Measurements from ENCODE around the gene SELPLG.

SELPLG gene

DNA sequence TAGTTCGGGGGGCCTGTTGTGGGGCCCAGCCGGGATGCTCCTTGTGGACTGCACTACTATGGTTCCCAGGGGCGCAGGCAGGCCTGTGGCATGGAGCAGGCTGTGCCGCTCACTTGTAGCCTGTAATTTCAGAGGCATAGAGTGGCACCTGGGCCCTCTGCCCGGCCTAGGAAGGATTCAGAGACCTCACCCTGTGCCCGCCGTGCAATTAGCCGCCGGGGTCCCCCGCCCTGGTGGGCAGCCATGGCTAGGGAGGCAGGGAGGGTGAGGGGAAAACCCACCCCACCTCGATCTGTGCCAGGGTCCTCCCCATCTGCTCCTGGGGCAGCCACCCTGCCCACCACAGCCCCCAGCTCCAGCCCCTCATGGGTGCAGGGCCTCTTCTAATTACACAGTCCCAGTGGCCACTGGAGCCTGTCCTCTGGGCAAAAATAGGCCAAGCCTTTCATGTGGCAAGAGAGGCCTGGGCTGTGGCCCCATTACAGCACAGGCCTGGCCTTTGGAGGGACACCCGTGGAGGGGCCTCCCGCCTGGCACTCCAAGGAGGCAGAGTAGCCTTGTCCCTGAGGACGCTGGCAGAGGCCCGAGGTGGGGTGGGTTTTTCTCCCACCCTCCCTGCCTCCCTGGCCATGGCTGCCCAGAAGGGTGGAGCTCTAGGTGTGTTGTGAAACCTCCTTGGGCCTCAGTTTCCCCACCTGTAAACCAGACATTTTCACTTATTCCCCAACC is 30.6 kb downstream of the SELPLG start:
- H3K4me3 ChIP-seq (ENCODE audit: low read depth, low read length): no peak overlapping the region
- TF ChIP-seq, protein P1, sequence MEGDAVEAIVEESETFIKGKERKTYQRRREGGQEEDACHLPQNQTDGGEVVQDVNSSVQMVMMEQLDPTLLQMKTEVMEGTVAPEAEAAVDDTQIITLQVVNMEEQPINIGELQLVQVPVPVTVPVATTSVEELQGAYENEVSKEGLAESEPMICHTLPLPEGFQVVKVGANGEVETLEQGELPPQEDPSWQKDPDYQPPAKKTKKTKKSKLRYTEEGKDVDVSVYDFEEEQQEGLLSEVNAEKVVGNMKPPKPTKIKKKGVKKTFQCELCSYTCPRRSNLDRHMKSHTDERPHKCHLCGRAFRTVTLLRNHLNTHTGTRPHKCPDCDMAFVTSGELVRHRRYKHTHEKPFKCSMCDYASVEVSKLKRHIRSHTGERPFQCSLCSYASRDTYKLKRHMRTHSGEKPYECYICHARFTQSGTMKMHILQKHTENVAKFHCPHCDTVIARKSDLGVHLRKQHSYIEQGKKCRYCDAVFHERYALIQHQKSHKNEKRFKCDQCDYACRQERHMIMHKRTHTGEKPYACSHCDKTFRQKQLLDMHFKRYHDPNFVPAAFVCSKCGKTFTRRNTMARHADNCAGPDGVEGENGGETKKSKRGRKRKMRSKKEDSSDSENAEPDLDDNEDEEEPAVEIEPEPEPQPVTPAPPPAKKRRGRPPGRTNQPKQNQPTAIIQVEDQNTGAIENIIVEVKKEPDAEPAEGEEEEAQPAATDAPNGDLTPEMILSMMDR (IDR thresholded peaks at IDR 0.05; ENCODE audit: control insufficient read depth, extremely low read depth, insufficient read depth): no peak
- no peak for DNase-seq (ENCODE audit: low read depth)

- no peak overlapping the region for H3K4me3 ChIP-seq (ENCODE audit: low read depth, low read length)
- TF ChIP-seq, protein P1 (IDR thresholded peaks at IDR 0.05; ENCODE audit: control insufficient read depth, extremely low read depth, insufficient read depth): no peak
- DNase-seq (ENCODE audit: low read depth): no peak
Observed at GRCh38 chr12:108602209-108602705, 31.4 kb downstream of the SELPLG start.

DNA sequence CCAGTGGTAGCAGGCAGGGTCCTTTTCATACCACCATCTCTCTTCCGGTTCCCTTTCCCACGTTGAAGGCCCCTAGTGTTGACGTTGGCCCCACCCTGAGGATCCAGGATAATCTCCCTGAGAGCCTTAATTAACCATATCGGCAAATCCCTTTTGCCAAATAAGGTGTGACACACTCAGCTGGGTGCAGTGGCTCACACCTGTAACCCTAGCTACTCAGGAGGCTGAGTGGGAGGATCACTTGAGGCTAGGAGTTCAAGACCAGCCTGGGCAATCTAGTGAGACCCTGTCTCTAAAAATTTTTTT is 33.0 kb downstream of the SELPLG start:
- no peak overlapping the region for H3K4me3 ChIP-seq (ENCODE audit: low read depth, low read length)
- no peak for DNase-seq (ENCODE audit: low read depth)
- TF ChIP-seq, protein P1 (IDR thresholded peaks at IDR 0.05; ENCODE audit: control insufficient read depth, extremely low read depth, insufficient read depth): no peak

GRCh38 chr12:108599948-108600701 is 33.6 kb downstream of the SELPLG start:
- TF ChIP-seq, protein P1 (IDR thresholded peaks at IDR 0.05; ENCODE audit: control insufficient read depth, extremely low read depth, insufficient read depth): no peak
- H3K4me3 ChIP-seq (ENCODE audit: low read depth, low read length): no peak overlapping the region
- no peak for DNase-seq (ENCODE audit: low read depth)

DNA sequence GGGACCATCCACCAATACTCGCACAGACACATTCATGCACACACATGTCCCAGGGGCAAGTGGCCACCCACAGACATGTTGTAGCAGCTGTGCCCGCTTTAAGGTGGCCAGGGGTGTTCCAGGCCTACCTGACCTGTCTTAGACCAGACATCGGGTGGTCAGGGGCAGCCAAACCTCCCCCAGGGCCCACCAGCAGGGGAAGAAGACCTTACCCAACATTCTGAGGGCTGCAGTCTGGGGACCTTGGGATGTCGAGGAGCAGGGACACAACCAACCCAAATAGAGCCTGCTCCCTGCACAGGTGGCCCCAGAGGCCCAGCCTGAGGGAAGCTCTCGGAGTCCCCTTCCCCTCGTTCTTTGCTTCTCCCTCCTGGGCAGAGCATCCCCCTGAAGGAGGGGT is 34.2 kb downstream of the SELPLG start:
- no peak overlapping the region for H3K4me3 ChIP-seq (ENCODE audit: low read depth, low read length)
- DNase-seq (ENCODE audit: low read depth): no peak
- TF ChIP-seq, protein P1 (IDR thresholded peaks at IDR 0.05; ENCODE audit: control insufficient read depth, extremely low read depth, insufficient read depth): no peak

GRCh38 chr12:108598553-108599250 is 35.0 kb downstream of the SELPLG start:
- no peak for DNase-seq (ENCODE audit: low read depth)
- H3K4me3 ChIP-seq (ENCODE audit: low read depth, low read length): no peak overlapping the region
- TF ChIP-seq, protein P1 (IDR thresholded peaks at IDR 0.05; ENCODE audit: control insufficient read depth, extremely low read depth, insufficient read depth): no peak
